ENCODE results near the gene ATG9A. TPM values are rescaled to one million over a fixed set of nuclear protein-coding genes. Genes with fewer than 3 reads are reported as not detected.

The ATG9A gene
- total and polyA plus RNA-seq, 2 of the 8 experiments (the other 6 are each of a cell fraction or from before 2014, with no cell fraction given): 43.6 to 66.8 TPM

- peaks cover 5 to 14% (median 9%) of the 10 kb centered on the region in 4 experiments for H3K4me1 ChIP-seq (replicated peaks in 1 of 4; ENCODE audit: control insufficient read depth in 3 of 4, insufficient read depth in 4 of 4, low read length in 3 of 4)
- no peak overlapping the region for H3K18ac ChIP-seq (ENCODE audit: extremely low read depth, low read length)
- no peak overlapping the region for H2AFZ ChIP-seq (ENCODE audit: low read length)
- H2BK20ac ChIP-seq (ENCODE audit: low read length): no peak overlapping the region
- no peak overlapping the region for H3K27ac ChIP-seq (ENCODE audit: low read depth, low read length)
- CTCF ChIA-PET (ENCODE audit: partially characterized antibody): interaction anchor here (0.7 to 6.6 kb wide), 14 partner anchors 9 to 115 kb away, joined by 3 to 118 read pairs (median 3); partner anchors contain the start of genes DNAJB2 and ZFAND2B
- H3K4me2 ChIP-seq (ENCODE audit: insufficient read depth in 1 of 2, low read depth in 2 of 2, low read length in 2 of 2): peak overlapping the region; percentile 85 to 92
- H3K4ac ChIP-seq (replicated peaks; ENCODE audit: insufficient read length, low read depth, low read length): no peak overlapping the region
- H3K23ac ChIP-seq (ENCODE audit: insufficient read length): no peak overlapping the region
- no peak overlapping the region for H4K91ac ChIP-seq (replicated peaks; ENCODE audit: insufficient read length, low read length)
- no peaks in the 10 kb centered on the region for H3K79me2 ChIP-seq (ENCODE audit: control insufficient read depth in 1 of 2, insufficient read depth in 2 of 2, low read length in 2 of 2)
- H4K8ac ChIP-seq (ENCODE audit: extremely low read depth, insufficient read depth, low read length): no peak overlapping the region
- no peak overlapping the region for H3K14ac ChIP-seq (ENCODE audit: insufficient read length)
- H2BK12ac ChIP-seq (ENCODE audit: low read depth, low read length): 0 out of 2 replicates have a peak overlapping the region, but pooled peaks have one; percentile 35
- FAIRE-seq (no peak), DNase-seq (ENCODE audit: low read depth in 1 of 2, low spot score in 2 of 2) (no peak)
- H3K27me3 ChIP-seq (replicated peaks in 1 of 4; ENCODE audit: control insufficient read depth in 3 of 4, extremely low read depth in 1 of 4, insufficient read depth in 3 of 4, low read length in 3 of 4): peaks cover 16 to 43% (median 35%) of the 10 kb centered on the region in 4 experiments
- H3K79me1 ChIP-seq (ENCODE audit: low read depth, low read length): peaks cover 2% of the 10 kb centered on the region; the same call in 1 of the 2 replicates
- H3K9me3 ChIP-seq (ENCODE audit: insufficient read depth in 2 of 2, low read depth in 1 of 2, low read length in 1 of 2): no peaks in the 10 kb centered on the region
- peak overlapping the region in 1 of 4 experiments; percentile 64; a peak in 2 of 8 replicates for H3K4me3 ChIP-seq (ENCODE audit: extremely low read depth in 1 of 4, insufficient read depth in 2 of 4, low read depth in 3 of 4, low read length in 4 of 4)
- H2BK15ac ChIP-seq (ENCODE audit: low read length): peak overlapping the region; percentile 23; the same call in 1 of the 2 replicates
- 71% methylated on average over 5 of the region's 5 CpGs; no CpG with 5 or more reads in 1 of the 2 experiments for WGBS, 2 experiments (ENCODE audit: extremely low coverage in 1 of 2, insufficient coverage in 1 of 2, insufficient read length in 1 of 2, insufficient replicate concordance in 2 of 2, low coverage in 1 of 2, low lambda C conversion rate in 2 of 2, missing lambda C conversion rate in 1 of 2)
- POLR2A ChIA-PET (ENCODE audit: partially characterized antibody): interaction anchor here (0.6 to 14.9 kb wide), 15 partner anchors 10 to 132 kb away, joined by 3 to 190 read pairs (median 7); partner anchors contain the start of genes ABCB6, ANKZF1, ATG9A and CNPPD1
- H2BK120ac ChIP-seq (replicated peaks; ENCODE audit: low read depth, low read length): no peak overlapping the region
- H2AK5ac ChIP-seq (ENCODE audit: low read depth, low read length): no peak overlapping the region; the same call in 1 of the 2 replicates
- no peak for TF ChIP-seq KDM5A (IDR thresholded peaks at IDR 0.05; ENCODE audit: low read length)
- TF ChIP-seq USF2 (IDR thresholded peaks at IDR 0.05; ENCODE audit: low read length): no peak
- no peak for TF ChIP-seq HDAC2 (IDR thresholded peaks at IDR 0.05; ENCODE audit: borderline replicate concordance in 1 of 2, low read depth in 2 of 2, low read length in 2 of 2)
- TF ChIP-seq TEAD4 (IDR thresholded peaks at IDR 0.05; ENCODE audit: low read depth, low read length): no peak
- TF ChIP-seq BCL11A (IDR thresholded peaks at IDR 0.05; ENCODE audit: low read depth in 2 of 2, low read length in 2 of 2): no peak
- TF ChIP-seq, protein P1, sequence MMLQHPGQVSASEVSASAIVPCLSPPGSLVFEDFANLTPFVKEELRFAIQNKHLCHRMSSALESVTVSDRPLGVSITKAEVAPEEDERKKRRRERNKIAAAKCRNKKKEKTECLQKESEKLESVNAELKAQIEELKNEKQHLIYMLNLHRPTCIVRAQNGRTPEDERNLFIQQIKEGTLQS (IDR thresholded peaks at IDR 0.05; ENCODE audit: insufficient read depth, low read depth, low read length): no peak
- no peak for TF ChIP-seq NRF1 (IDR thresholded peaks at IDR 0.05; ENCODE audit: low read depth, low read length)
- no peak for TF ChIP-seq POU5F1 (IDR thresholded peaks at IDR 0.05; ENCODE audit: low read depth, low read length)
- no peak for TF ChIP-seq KDM4A (IDR thresholded peaks at IDR 0.05; ENCODE audit: low read depth, low read length, severe bottlenecking)
- peaks cover 0 to 2% of the 10 kb centered on the region in 2 experiments for H4K20me1 ChIP-seq (replicated peaks in 1 of 2; ENCODE audit: control insufficient read depth in 1 of 2, insufficient read depth in 2 of 2, low read length in 2 of 2)
- peaks cover 17% of the 10 kb centered on the region for H3K23me2 ChIP-seq (ENCODE audit: low read depth, low read length)
- no peak overlapping the region for H3K56ac ChIP-seq (replicated peaks; ENCODE audit: insufficient read length, low read depth, low read length)
- no peak overlapping the region for H4K5ac ChIP-seq (ENCODE audit: insufficient read length, low read depth, low read length)
- no peak overlapping the region for H2BK5ac ChIP-seq (ENCODE audit: low read depth, low read length)
- peaks cover 0 to 9% (median 5%) of the 10 kb centered on the region in 4 experiments; a peak in 4 of 8 replicates for H3K36me3 ChIP-seq (ENCODE audit: control insufficient read depth in 2 of 4, insufficient read depth in 4 of 4, low read length in 3 of 4)
- no peak overlapping the region for H3K9ac ChIP-seq (replicated peaks in 1 of 4; ENCODE audit: extremely low read depth in 1 of 4, low read depth in 3 of 4, low read length in 3 of 4)
Observed at GRCh38 chr2:219252084-219252483, 22.6 kb upstream of the ATG9A start.
